H9 (cell line): Measurements from ENCODE around the gene CKM. TPM values are rescaled to one million over a fixed set of nuclear protein-coding genes. Genes with fewer than 3 reads are reported as not detected.
A peak's percentile ranks its signal among the peaks of the same experiment; 100 is the strongest.

Experiments used
- DNase-seq: peaks from one replicate; pipeline ENCODE4 v3.0.0-alpha.2; 2017
- H2AFZ ChIP-seq: one replicate; pipeline ENCODE4 v1.6.1; 2013; ENCODE audit warnings: mild to moderate bottlenecking, low read length, control low read depth, moderate library complexity
- H2AK5ac ChIP-seq: 2 replicates; pipeline ENCODE4 v1.6.1; 2013; ENCODE audit warnings: low read length, control low read depth, mixed read lengths; ENCODE audit not compliant: insufficient read length
- H2BK120ac ChIP-seq: one replicate; pipeline ENCODE4 v1.6.1; 2013; ENCODE audit warnings: low read depth, mild to moderate bottlenecking, low read length, control low read depth, inconsistent platforms; ENCODE audit not compliant: poor library complexity, severe bottlenecking
- H2BK12ac ChIP-seq: 2 replicates; pipeline ENCODE4 v1.6.1; 2013; ENCODE audit warnings: low read length, control low read depth, mixed read lengths, low read depth; ENCODE audit not compliant: insufficient read length
- H2BK15ac ChIP-seq: 2 replicates; pipeline ENCODE4 v1.6.1; 2013; ENCODE audit warnings: low read depth, low read length, control low read depth
- H2BK20ac ChIP-seq: one replicate; pipeline ENCODE4 v1.6.1; 2013; ENCODE audit warnings: low read depth, mild to moderate bottlenecking, low read length, control low read depth, inconsistent platforms; ENCODE audit not compliant: poor library complexity, severe bottlenecking
- H2BK5ac ChIP-seq: 2 replicates; pipeline ENCODE4 v1.6.1; 2013; ENCODE audit warnings: low read length, control low read depth, mixed read lengths; ENCODE audit not compliant: insufficient read length
- H3K14ac ChIP-seq: 2 replicates; pipeline ENCODE4 v1.6.1; 2013; ENCODE audit warnings: low read length, control low read depth; ENCODE audit not compliant: insufficient read depth
- H3K18ac ChIP-seq: 2 replicates; pipeline ENCODE4 v1.6.1; 2013; ENCODE audit warnings: low read depth, mild to moderate bottlenecking, mixed read lengths, low read length, control low read depth; ENCODE audit not compliant: insufficient read length
- H3K23ac ChIP-seq: 2 replicates; pipeline ENCODE4 v1.6.1; 2013; ENCODE audit warnings: low read length, control low read depth, mixed read lengths, low read depth; ENCODE audit not compliant: insufficient read length
- H3K23me2 ChIP-seq: 2 replicates; pipeline ENCODE4 v1.6.1; 2013; ENCODE audit warnings: low read depth, mild to moderate bottlenecking, mixed read lengths, low read length, control low read depth; ENCODE audit not compliant: insufficient read length, poor library complexity, severe bottlenecking
- H3K27ac ChIP-seq: 2 replicates; pipeline ENCODE4 v1.5.1; 2013; ENCODE audit warnings: low read length, control low read depth, mixed read lengths, low read depth; ENCODE audit not compliant: insufficient read length
- H3K27me3 ChIP-seq: 2 replicates; pipeline ENCODE4 v1.6.1; 2013; ENCODE audit warnings: low read length, control low read depth, inconsistent platforms; ENCODE audit not compliant: insufficient read depth
- H3K4ac ChIP-seq: 2 replicates; pipeline ENCODE4 v1.6.1; 2013; ENCODE audit warnings: low read depth, mild to moderate bottlenecking, control low read depth, inconsistent platforms, low read length, moderate library complexity
- H3K4me1 ChIP-seq: 2 replicates; pipeline ENCODE4 v1.6.1; 2013; ENCODE audit warnings: low read length, control low read depth, inconsistent platforms; ENCODE audit not compliant: insufficient read depth
- H3K4me2 ChIP-seq: 2 replicates; pipeline ENCODE4 v1.6.1; 2013; ENCODE audit warnings: low read length, control low read depth, mixed read lengths; ENCODE audit not compliant: insufficient read length, insufficient read depth
- H3K56ac ChIP-seq: 2 replicates; pipeline ENCODE4 v1.6.1; 2013; ENCODE audit warnings: low read depth, mild to moderate bottlenecking, mixed read lengths, low read length, control low read depth; ENCODE audit not compliant: insufficient read length
- H3K79me1 ChIP-seq: 2 replicates; pipeline ENCODE4 v1.6.1; 2013; ENCODE audit warnings: low read depth, mild to moderate bottlenecking, moderate library complexity, low read length, control low read depth, inconsistent platforms; ENCODE audit not compliant: insufficient read depth, poor library complexity, severe bottlenecking
- H3K79me2 ChIP-seq: 2 replicates; pipeline ENCODE4 v1.6.1; 2013; ENCODE audit warnings: low read length, control low read depth, inconsistent platforms; ENCODE audit not compliant: insufficient read depth
- H3K9ac ChIP-seq: 2 replicates; pipeline ENCODE4 v1.6.1; 2013; ENCODE audit warnings: low read length, control low read depth, mixed read lengths; ENCODE audit not compliant: insufficient read length; ENCODE audit errors: extremely low read depth
- H3K9me3 ChIP-seq: one replicate; pipeline ENCODE4 v1.6.1; 2013; ENCODE audit warnings: low read depth, low read length, inconsistent platforms; ENCODE audit not compliant: control insufficient read depth
- H3T11ph ChIP-seq: one replicate; pipeline ENCODE4 v1.6.1; 2013; ENCODE audit warnings: mild to moderate bottlenecking, low read length, control low read depth, inconsistent platforms
- H4K20me1 ChIP-seq: one replicate; pipeline ENCODE4 v1.6.1; 2013; ENCODE audit not compliant: control insufficient read depth, insufficient read length, insufficient read depth
- H4K5ac ChIP-seq: 2 replicates; pipeline ENCODE4 v1.6.1; 2013; ENCODE audit warnings: low read depth, mild to moderate bottlenecking, mixed read lengths, low read length, control low read depth; ENCODE audit not compliant: insufficient read length
- H4K8ac ChIP-seq: replicated peaks from 2 replicates; pipeline ENCODE4 v1.6.1; 2013; ENCODE audit warnings: low read length, control low read depth, mixed read lengths, low read depth; ENCODE audit not compliant: insufficient read length
- H4K91ac ChIP-seq: 2 replicates; pipeline ENCODE4 v1.6.1; 2013; ENCODE audit warnings: low read depth, mild to moderate bottlenecking, moderate library complexity, mixed read lengths, low read length, control low read depth; ENCODE audit not compliant: insufficient read length
- H3K27ac Mint-ChIP-seq, 3 experiments: 2 replicates in 2 of 3; 3 replicates in 1 of 3; pipeline ENCODE4 v1.8.0; 2020 to 2021; ENCODE audit warnings: mixed read lengths in 3 of 3, mild to moderate bottlenecking in 1 of 3, moderate library complexity in 1 of 3
- H3K27me3 Mint-ChIP-seq: 2 replicates; pipeline ENCODE4 v1.8.0; 2021; ENCODE audit warnings: low read depth, mild to moderate bottlenecking, moderate library complexity, mixed read lengths
- H3K36me3 Mint-ChIP-seq, 3 experiments: 2 replicates in 2 of 3; 3 replicates in 1 of 3; pipeline ENCODE4 v1.8.0; 2020 to 2021; ENCODE audit warnings: low read depth in 3 of 3, mixed read lengths in 3 of 3; ENCODE audit not compliant: insufficient read depth in 1 of 3
- H3K4me1 Mint-ChIP-seq, 2 experiments: 2 replicates each; pipeline ENCODE4 v1.8.0; 2020; ENCODE audit warnings: mixed read lengths in 2 of 2
- H3K4me3 Mint-ChIP-seq, 2 experiments: 2 replicates in 1 of 2; 3 replicates in 1 of 2; pipeline ENCODE4 v1.8.0; 2020 to 2021; ENCODE audit warnings: mild to moderate bottlenecking in 2 of 2, mixed read lengths in 2 of 2, moderate library complexity in 1 of 2
- H3K9me3 Mint-ChIP-seq, 2 experiments: 2 replicates in 1 of 2; 3 replicates in 1 of 2; pipeline ENCODE4 v1.8.0; 2020; ENCODE audit warnings: mild to moderate bottlenecking in 2 of 2, mixed read lengths in 2 of 2, moderate library complexity in 1 of 2
- WGBS: extraction: QIAGEN DNeasy Blood & Tissue Kit; methylation state at CpG from one replicate; pipeline ENCODE4 v1.1.7; 2013; ENCODE audit warnings: missing lambda C conversion rate, low lambda C conversion rate, mixed read lengths; ENCODE audit not compliant: insufficient read length; ENCODE audit errors: extremely low coverage; 5-methylcytosine and 5-hydroxymethylcytosine counted together
- total RNA-seq: library from RNA; stranded (reverse); gene quantifications from 2 replicates; pipeline ENCODE4 v1.2.1, GENCODE V29; 2021
- TF ChIP-seq, protein P1 (sequence below): fragments of 200-600 bp; sonication (generic); conservative IDR thresholded peaks from 3 replicates; pipeline ENCODE4 v1.8.0; 2021; ENCODE audit warnings: antibody characterized with exemption, mild to moderate bottlenecking

The CKM gene
- total RNA-seq, 1 experiment from 2014 or later: not detected

DNA sequence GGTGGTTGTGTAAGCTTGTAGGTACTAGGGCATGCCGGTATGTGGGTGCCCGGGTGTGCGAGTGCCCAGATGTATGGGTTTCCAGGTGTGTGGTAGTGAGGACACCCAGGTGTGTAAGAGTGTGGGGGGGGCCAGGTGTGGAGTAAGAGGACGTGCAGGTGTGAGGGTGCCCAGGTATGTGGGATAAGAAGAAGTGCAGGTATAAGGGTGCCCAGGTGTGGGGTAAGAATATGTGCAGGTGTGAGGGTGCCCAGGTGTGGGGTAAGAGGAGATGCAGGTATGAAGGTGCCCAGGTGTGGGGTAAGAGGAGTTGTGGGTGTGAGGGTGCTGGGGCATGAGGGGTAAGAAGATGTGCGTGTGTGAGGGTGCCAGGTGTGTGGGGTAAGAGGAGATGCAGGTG is 57.3 kb downstream of the CKM start:
- Histone ChIP-seq H3K56ac (no peak overlapping the region), H3K4me1 (no peaks in the 10 kb centered on the region), H3T11ph (no peak overlapping the region), H3K14ac (no peak overlapping the region; the same call in 1 of the 2 replicates), H4K8ac (no peak overlapping the region), H2BK5ac (no peak overlapping the region), H3K18ac (no peak overlapping the region), H3K23me2 (no peaks in the 10 kb centered on the region), H4K20me1 (peaks cover 8% of the 10 kb centered on the region), H4K91ac (no peak overlapping the region), H3K9me3 (no peaks in the 10 kb centered on the region), H3K23ac (no peak overlapping the region), H3K79me1 (no peaks in the 10 kb centered on the region), H2BK120ac (no peak overlapping the region), H3K27ac (no peak overlapping the region), H2AK5ac (no peak overlapping the region), H4K5ac (no peak overlapping the region), H3K79me2 (no peaks in the 10 kb centered on the region), H3K4ac (no peak overlapping the region), H2BK12ac (no peak overlapping the region), H2AFZ (no peak overlapping the region), H2BK15ac (no peak overlapping the region), H3K4me2 (no peak overlapping the region), H3K27me3 (no peaks in the 10 kb centered on the region), H2BK20ac (no peak overlapping the region), H3K9ac (no peak overlapping the region)
- Mint-ChIP-seq H3K4me1 (no peaks in the 10 kb centered on the region), H3K27ac (peak overlapping the region in 1 of 3 experiments; percentile 74; a peak in 2 of 7 replicates), H3K36me3 (peaks cover 0 to 32% (median 13%) of the 10 kb centered on the region in 3 experiments; a peak in 5 of 7 replicates), H3K4me3 (no peak overlapping the region; a peak in 1 of 5 replicates), H3K27me3 (peaks cover 1% of the 10 kb centered on the region), H3K9me3 (no peaks in the 10 kb centered on the region)
- TF ChIP-seq, protein P1, sequence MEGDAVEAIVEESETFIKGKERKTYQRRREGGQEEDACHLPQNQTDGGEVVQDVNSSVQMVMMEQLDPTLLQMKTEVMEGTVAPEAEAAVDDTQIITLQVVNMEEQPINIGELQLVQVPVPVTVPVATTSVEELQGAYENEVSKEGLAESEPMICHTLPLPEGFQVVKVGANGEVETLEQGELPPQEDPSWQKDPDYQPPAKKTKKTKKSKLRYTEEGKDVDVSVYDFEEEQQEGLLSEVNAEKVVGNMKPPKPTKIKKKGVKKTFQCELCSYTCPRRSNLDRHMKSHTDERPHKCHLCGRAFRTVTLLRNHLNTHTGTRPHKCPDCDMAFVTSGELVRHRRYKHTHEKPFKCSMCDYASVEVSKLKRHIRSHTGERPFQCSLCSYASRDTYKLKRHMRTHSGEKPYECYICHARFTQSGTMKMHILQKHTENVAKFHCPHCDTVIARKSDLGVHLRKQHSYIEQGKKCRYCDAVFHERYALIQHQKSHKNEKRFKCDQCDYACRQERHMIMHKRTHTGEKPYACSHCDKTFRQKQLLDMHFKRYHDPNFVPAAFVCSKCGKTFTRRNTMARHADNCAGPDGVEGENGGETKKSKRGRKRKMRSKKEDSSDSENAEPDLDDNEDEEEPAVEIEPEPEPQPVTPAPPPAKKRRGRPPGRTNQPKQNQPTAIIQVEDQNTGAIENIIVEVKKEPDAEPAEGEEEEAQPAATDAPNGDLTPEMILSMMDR: no peak
- DNase-seq: no peak
- no CpG with 5 or more reads among the region's 5 CpGs for WGBS
